ENCODE results near the gene SLC24A3.
A peak's percentile ranks its signal among the peaks of the same experiment; 100 is the strongest.

Gene SLC24A3

DNA sequence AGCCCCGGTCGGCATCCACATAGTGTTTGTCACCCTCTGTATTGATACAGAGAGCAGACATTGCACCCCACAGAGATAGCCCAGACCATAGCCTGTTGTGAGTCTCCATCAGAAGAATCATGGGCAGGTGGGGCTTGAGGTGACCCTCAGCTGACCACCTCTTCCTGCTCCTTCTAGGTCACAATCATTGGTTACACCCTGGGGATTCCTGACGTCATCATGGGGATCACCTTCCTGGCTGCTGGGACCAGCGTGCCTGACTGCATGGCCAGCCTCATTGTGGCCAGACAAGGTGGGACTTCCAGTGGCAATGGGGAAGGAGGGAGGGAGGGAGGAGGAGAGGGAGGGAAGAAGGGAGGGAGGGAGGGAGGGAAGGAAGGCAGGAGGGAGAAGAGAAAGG is 484.2 kb downstream of the SLC24A3 start:
- DNase-seq, result no peak

DNA sequence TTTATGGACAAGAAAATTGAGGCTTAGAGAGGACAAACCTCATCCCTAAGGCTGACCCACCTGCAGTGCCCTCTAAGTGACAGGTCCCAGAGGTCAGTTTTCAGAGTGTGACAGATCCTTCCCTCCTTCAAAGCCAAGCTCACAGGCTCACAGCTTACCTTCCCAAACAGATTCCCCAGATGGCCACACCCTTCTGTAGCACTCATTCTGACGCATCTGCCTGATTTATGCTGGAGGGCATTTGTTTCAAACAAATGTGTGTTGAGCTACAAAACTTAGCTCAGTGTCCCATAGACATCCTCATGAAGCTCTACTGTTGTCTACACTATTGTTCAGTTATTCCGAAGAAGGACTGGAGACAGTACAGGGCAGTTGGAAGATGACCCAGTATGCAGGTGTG is 485.0 kb downstream of the SLC24A3 start:
- no peak for DNase-seq

GRCh38 chr20:19699180-19699971 is 486.9 kb downstream of the SLC24A3 start:
- no peak for DNase-seq

DNA sequence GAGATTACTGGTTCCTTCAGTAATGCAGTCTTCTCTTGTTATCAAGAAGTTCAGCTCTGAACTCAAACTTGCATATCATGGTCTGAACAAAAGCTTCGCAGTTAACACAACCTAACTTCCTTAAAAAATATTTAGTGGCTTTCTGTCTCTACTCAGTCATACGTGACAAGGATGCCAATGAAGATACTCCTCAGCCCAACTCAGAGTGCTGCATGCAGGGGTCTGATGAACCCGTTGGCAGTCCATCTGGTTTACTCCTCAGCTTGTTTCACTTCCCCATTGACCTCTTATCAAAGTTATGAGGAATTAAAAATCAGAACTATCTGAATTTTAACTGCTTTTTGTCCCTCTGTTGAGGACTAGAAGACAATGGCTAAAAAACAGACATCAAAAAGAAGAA is 489.0 kb downstream of the SLC24A3 start:
- no peak for DNase-seq

DNA sequence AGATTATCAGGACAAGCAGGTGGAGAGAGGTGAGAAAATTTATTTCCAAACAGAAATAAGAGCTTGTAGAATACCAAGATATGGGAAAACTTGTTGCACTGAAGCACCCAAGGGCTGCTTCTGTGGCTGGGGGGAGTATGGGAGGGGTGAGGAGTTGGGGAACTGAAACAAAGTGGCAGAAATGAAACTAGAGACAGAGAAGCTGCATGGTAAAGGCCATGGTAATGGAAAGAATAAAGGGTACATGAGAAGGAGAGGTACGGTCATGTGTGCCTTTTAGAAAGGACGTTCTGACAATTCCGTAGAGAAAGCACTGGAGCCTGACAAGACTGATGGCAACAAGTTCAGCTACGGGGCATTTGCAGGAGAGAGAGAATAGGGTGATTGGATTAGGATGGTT is 494.0 kb downstream of the SLC24A3 start:
- DNase-seq, result no peak

GRCh38 chr20:19709635-19710335 is 497.3 kb downstream of the SLC24A3 start:
- DNase-seq, result no peak

DNA sequence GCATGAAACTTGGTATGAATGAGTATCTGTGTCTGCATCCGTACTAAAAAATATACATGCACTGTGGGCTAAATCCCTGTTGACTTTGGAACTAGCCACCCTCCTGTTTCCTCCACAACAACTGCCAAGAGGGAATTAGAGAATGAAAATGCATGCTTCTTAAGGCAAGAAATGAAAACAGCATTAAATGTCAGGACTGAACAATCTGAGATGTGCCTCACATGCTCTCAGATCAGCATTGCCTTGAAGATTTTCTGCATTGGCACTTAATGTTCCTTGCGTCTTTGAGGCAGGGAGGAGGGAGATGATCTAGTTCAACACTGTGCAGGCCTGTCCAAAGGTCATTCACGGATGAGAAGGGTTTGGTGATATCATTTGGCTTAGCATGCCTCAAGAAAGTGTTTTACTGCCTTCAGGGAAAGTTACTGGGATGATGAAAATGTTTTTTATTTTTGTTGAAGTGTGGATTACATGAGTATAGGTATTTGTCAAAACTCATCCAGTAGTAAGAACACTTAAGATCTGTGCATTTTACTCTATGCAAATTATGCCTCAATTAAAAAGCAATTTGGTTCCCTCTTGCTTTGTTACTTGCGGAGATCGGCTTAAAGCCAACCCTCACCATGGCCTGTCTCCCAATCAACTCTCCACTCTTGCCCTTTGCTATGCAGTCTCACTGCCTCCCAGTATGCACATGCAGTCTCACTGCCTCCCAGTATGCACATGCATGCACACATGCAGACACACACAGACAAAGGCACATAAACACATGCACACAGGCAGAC is 498.1 kb downstream of the SLC24A3 start:
- DNase-seq, result no peak

DNA sequence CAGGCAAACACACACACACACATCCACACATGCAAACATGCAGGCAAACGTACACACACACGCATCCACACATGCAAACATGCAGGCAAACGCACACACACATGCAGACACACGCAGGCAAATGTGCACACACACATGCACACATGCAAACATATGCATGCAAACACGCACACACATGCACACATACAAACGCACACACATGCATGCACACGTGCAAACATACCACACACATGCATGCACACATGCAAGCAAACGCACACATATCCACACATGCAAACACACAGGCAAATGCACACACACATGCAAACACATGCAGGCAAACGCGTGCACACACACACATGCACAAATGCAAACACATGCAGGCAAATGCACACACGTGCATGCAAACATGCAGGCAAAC is 498.7 kb downstream of the SLC24A3 start:
- no peak for DNase-seq

- DNase-seq, result no peak
These were observed 500.3 kb downstream of the SLC24A3 start for GRCh38 chr20:19712721-19713260.

- DNase-seq, result no peak
These were observed 501.6 kb downstream of the SLC24A3 start for GRCh38 chr20:19713822-19714578.

GRCh38 chr20:19714579-19714840 is 502.1 kb downstream of the SLC24A3 start:
- DNase-seq, result no peak

- no peak for DNase-seq
These were observed 503.5 kb downstream of the SLC24A3 start for GRCh38 chr20:19715986-19716385.

- no peak for DNase-seq
These were observed 506.4 kb downstream of the SLC24A3 start for GRCh38 chr20:19718880-19719279.

- no peak for DNase-seq
These were observed 508.5 kb downstream of the SLC24A3 start for GRCh38 chr20:19720991-19721390.

DNA sequence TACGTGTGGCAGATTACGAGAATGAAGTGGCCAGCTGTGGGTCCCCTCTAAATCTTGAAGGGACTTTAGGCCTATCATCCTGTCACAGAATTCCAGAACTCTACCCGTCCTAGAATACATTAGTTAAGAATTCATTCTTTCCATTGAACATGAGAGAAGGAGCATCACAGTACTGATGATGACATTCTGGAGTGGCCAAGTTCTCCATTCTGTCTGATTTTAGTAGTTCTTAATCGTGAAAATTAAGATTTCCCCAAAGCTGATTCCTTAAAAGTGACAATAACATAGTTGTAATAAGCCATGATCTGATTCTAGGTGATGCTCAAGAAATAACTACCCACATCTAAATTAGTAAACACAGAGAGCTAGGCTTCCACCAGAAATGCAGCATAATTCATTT is 510.6 kb downstream of the SLC24A3 start:
- DNase-seq, result no peak

DNA sequence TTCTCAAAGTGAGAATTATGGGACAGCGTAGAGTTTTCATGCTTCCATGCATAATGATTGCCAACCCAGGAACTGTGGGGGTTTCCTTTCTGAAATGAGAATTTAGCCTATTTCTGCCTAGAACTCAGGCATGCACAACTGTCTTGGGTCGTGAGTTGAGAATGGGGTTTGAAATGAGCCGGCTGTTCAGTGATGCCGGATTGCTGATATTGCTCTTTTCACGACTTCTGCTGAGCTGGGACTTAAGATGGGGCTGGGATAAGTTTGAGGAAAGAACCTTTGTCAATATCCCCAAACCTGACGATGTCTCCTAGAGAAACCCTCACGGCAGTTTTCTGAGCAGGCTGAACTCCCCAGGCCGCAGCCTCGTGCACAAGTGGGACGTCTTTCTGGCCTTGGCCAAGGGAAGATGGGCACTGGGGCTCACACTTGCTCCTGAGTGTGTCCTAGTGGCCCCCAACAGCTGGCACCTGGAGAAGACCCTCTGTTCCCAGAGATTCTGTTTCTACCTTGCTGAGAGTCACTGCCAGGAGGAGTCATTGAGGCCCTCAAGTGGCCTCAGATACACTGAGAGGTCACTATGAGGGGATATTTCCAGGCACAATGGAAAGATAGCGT is 511.5 kb downstream of the SLC24A3 start:
- no peak for DNase-seq

GRCh38 chr20:19725373-19725772 is 512.9 kb downstream of the SLC24A3 start:
- no peak for DNase-seq

GRCh38 chr20:19725814-19726525 is 513.5 kb downstream of the SLC24A3 start:
- DNase-seq, result no peak

- DNase-seq, result no peak
These were observed 514.9 kb downstream of the SLC24A3 start for GRCh38 chr20:19727251-19727847.

GRCh38 chr20:19729672-19730071 is 517.2 kb downstream of the SLC24A3 start:
- DNase-seq, result peak; percentile 6 to 18

DNA sequence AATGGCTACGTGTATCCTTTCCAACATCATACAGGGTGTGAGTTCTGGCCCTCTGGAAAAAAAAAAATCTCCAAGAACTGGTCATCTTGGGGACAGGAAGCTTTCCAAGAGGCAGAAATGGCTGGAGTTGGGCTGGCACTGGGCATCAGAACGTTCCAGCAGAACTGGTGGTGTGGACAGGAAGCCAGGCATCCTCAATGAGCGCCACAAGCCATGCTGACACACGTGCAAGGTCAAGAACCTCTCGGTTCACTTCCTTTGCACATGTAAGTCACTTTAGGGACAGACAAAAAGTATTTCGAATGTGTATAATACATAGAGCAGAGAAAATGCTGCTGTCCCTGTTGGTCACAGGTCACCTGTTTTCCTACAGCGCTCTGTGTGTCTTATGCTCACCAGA is 518.3 kb downstream of the SLC24A3 start:
- no peak for DNase-seq
